GM12874 (cell line): ENCODE measurements around the gene MACROH2A2.

ENCODE experiments used
- TF ChIP-seq, protein P1 (sequence below): IDR thresholded peaks from 2 replicates; pipeline ENCODE4 v1.5.1; 2011; ENCODE audit warnings: low read depth, mild to moderate bottlenecking, control low read depth, low read length, moderate library complexity; ENCODE audit not compliant: insufficient read depth

Gene MACROH2A2

DNA sequence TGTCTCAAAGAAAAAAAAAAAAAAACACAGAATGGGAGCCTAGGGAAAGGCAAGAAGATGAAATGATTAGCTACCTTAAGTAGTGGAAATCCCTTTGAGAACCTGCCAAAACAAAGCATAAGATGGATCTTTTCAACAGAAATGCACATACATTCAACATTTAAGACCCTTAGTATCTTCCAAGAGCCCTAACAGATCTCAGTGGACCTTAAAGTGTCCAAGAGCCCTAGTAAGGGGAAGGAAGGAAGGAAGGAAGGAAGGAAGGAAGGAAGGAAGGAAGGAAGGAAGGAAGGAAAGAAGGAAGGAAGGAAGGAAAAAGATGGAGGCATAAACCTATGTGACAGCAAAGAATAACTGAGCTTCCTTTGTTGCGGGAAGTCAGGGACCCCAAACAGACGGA lies 11.6 kb upstream of the MACROH2A2 start:
- TF ChIP-seq, protein P1, sequence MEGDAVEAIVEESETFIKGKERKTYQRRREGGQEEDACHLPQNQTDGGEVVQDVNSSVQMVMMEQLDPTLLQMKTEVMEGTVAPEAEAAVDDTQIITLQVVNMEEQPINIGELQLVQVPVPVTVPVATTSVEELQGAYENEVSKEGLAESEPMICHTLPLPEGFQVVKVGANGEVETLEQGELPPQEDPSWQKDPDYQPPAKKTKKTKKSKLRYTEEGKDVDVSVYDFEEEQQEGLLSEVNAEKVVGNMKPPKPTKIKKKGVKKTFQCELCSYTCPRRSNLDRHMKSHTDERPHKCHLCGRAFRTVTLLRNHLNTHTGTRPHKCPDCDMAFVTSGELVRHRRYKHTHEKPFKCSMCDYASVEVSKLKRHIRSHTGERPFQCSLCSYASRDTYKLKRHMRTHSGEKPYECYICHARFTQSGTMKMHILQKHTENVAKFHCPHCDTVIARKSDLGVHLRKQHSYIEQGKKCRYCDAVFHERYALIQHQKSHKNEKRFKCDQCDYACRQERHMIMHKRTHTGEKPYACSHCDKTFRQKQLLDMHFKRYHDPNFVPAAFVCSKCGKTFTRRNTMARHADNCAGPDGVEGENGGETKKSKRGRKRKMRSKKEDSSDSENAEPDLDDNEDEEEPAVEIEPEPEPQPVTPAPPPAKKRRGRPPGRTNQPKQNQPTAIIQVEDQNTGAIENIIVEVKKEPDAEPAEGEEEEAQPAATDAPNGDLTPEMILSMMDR, result no peak

DNA sequence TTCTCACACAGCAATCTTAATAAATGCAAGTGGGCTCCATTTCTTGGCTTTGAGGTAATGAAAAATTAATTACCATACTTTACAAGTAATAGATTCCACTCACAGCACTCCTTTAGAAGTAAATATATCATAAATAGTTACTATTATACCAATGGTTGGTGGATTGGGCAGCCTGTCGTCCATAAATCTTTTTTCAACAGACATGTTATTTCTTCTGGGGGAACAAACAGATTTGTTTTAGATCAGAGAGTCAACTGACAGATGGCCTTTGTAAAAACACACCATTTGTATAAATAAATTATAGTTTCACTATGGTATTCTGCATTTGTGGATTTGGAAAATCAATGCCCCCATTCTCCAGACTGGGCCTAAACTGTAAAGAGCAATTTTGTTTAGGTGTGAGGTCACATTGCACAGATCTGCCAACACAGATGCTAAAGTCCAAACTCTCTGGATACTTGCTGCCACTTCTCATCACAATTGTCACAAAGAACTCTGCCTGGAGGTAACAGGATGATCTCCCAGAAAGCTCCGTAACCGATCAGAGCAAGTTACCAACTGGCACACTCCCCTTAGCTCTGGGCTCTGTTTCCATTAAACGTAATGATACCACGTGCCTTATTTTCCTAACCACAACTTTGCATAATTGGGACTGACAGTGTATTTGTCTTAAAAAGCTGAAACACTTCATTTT lies 4.5 kb upstream of the MACROH2A2 start:
- TF ChIP-seq, protein P1, result no peak

DNA sequence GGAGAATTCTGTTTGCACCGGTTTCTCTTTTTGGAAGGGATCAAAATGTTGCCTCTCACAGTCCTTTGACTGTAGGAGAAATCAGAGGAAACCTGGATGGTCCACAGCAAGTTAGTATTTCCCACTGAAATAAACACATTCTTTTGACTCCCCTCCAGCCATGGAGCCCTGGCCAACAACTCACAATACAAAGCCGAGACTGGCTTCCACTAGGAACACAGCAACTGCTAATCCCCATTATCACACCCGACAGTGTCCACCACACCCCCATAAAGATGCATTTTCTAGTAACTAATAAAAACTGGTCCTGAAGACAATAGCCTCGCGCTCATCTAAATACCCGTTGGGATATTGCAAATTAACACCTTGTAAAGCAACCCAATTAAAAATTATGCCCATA lies 798 bp upstream of the MACROH2A2 start:
- TF ChIP-seq, protein P1, result no peak

DNA sequence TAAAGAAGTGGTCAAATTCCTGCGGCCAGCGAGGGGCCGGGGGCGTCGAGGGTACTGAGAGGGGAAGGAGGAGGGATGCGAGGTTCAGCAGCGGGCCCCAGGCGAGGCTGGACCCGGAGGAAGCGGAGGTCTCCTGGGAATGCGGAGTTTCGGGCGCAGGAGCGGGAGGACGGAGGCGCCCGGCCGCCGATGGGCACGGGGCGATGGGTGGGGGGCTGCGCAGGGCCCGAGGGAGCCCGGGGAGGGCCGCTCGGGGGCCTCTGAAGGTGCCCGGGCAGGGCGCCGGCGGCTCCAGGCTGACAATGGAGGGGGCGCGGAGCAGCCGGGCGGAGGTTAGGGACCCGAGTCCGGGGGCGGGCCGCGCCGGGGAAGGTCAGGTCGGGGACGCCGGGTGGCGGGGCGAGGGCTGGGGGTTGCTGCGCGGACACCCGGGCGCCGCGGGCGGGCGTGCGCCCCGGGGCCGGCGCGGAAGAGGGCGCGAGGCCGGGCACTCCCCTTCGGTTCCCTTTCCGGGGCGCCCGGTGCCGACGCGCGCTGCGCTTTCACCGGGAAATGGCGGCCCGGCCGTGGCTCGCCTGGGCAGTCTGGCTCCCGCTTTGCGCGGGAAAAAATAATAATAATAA lies 683 bp downstream of the MACROH2A2 start:
- TF ChIP-seq, protein P1, result no peak

DNA sequence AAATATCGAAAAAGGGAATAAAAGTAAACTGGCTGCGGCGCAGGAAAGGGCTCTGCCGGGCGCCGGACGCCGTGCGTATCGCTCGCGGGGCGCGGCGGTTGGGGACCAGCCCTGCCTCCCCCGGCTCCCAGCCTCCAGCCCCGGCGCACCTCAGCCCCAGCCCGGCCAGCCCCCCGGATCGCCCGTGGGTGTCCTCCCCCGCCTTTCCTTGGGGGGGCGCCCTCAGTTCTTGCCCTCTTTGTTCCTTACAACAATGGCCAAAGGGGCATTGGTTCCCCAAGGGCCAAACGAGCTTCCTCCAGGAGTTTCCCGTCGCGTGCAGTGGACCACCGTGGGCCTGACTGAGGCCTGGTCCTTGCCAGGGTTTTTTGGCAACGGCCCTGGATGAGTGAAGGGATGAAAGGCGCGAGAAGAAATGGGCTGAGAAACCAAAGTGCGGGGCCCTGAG lies 1.2 kb downstream of the MACROH2A2 start:
- TF ChIP-seq, protein P1, result no peak

DNA sequence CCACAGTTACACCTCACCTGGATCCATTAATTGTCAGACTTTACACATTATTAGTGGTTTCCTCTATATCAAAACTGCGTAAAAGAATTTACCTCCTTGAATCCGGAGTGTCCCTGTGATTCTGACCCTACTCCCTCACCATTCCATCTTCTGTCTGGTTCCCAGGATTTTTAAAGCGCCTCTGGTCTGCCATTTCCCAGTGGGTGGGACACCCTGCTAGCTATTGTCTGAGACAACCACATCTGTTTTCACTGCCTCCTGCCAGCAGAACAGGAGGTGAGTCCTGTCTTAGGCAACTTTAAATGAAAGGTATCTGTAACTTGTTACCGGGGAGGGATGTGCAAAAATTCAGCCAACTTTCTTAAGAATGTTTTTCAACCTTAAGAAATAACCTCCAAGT lies 2.3 kb downstream of the MACROH2A2 start:
- TF ChIP-seq, protein P1, result no peak

DNA sequence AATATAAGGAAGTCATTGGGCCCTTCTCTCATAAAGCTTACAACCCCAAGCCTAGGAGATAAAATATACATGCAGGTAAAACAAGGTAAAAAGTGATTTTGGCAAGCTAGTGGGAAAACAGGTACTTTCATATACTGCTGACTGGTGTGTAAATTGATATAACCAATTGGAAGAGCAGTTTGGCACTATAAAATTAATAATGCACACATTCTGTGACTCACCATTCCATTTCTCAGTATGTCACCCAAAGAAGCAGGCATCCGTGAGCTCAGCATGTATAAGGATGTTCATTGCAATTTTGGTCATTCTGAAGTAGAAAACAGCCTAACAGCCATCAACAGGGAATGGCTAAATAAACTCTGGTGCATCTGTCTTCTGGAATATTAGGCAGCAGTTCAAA lies 2.9 kb downstream of the MACROH2A2 start:
- TF ChIP-seq, protein P1, result no peak
